ENCODE measurements around the gene OR4D10. TPM values are rescaled to one million over a fixed set of nuclear protein-coding genes. Genes with fewer than 3 reads are reported as not detected.

OR4D10 gene
- total and polyA plus RNA-seq, 2 of the 4 experiments (the other 2 are of a cell fraction), result not detected

DNA sequence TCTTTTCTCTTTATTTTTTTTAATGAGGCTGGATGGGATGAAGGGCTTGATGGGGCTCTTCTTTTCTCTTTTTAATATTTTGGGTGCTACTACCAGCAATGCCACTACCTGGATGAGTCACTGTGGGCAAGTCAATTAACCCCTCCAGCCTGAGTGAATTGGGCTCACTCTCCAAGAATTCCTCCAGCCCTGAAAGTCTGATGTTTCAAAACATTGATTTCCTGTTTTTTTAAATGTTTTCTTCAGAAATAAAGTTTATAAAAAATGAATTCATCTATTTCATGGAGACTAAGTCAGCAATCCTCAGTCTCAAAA lies 46.1 kb upstream of the OR4D10 start:
- H3K79me1 ChIP-seq (ENCODE audit: low read depth in 1 of 2, low read length in 2 of 2), result no peaks in the 10 kb centered on the region
- in situ Hi-C loops (cut with MboI; ENCODE audit: low sequenced_read_pairs), result no loop called here
- no peak overlapping the region for H2AK5ac ChIP-seq (ENCODE audit: low read depth, low read length)
- H3K56ac ChIP-seq (ENCODE audit: extremely low read depth, insufficient read depth, low read length), result no peak overlapping the region
- H2AK9ac ChIP-seq (replicated peaks; ENCODE audit: low read depth, low read length, poor library complexity), result no peak overlapping the region
- ChIA-PET POLR2A (ENCODE audit: unreplicated experiment) (no interaction called here), CTCF (no interaction called here)
- H3K27me3 ChIP-seq (ENCODE audit: control insufficient read depth, insufficient read depth, low read length), result peaks cover under 1% of the 10 kb centered on the region
- no peak overlapping the region for H3K4me2 ChIP-seq (ENCODE audit: low read depth, low read length)
- H3K14ac ChIP-seq (replicated peaks; ENCODE audit: low read depth, low read length), result no peak overlapping the region
- dilution Hi-C loops (cut with HindIII; ENCODE audit: low sequenced_read_pairs, unreplicated experiment), result no loop called here
- H4K20me1 ChIP-seq (ENCODE audit: insufficient read depth, low read length), result no peaks in the 10 kb centered on the region
- H2BK20ac ChIP-seq (ENCODE audit: low read depth, low read length), result no peak overlapping the region
- H4K8ac ChIP-seq (ENCODE audit: low read depth in 2 of 2, low read length in 2 of 2), result no peak overlapping the region
- intact Hi-C loops (cut with micrococcal nuclease), result no loop called here
- no TSS peak for BruUV-seq (replicated peaks)
- H4K5ac ChIP-seq (ENCODE audit: low read depth, low read length), result no peak overlapping the region
- ATAC-seq (ENCODE audit: low read depth), result no peak
- no peaks in the 10 kb centered on the region for H3K4me1 ChIP-seq (ENCODE audit: control insufficient read depth, insufficient read depth, low read length)
- no peak overlapping the region for H2BK15ac ChIP-seq (ENCODE audit: low read depth, low read length)
- no peak overlapping the region for H3K9ac ChIP-seq (ENCODE audit: low read depth, low read length)
- no peak overlapping the region for H3K23ac ChIP-seq (ENCODE audit: low read depth, low read length)
- no peak overlapping the region for H2BK5ac ChIP-seq (ENCODE audit: low read depth, low read length, poor library complexity, severe bottlenecking)
- no peak for DNase-seq
- no peak overlapping the region for H4K91ac ChIP-seq (ENCODE audit: insufficient read depth, low read depth, low read length)
- H3K9me1 ChIP-seq (ENCODE audit: insufficient read depth, low read length), result no peaks in the 10 kb centered on the region; the same call in 1 of the 2 replicates
- TF ChIP-seq ELK1 (IDR thresholded peaks at IDR 0.05; ENCODE audit: borderline replicate concordance, low read depth, low read length) (no peak), USF2 (IDR thresholded peaks at IDR 0.05; ENCODE audit: low read depth, low read length) (no peak)
- no peak overlapping the region for H3K27ac ChIP-seq (ENCODE audit: insufficient read depth, low read length)
- H3K4me3 ChIP-seq (ENCODE audit: insufficient read depth, low read depth, low read length), result no peak overlapping the region
- H3K36me3 ChIP-seq (ENCODE audit: control insufficient read depth, insufficient read depth, low read length), result no peaks in the 10 kb centered on the region
- no peaks in the 10 kb centered on the region for H3K9me3 ChIP-seq (ENCODE audit: control insufficient read depth, insufficient read depth, low read length)
- no peak overlapping the region for H2BK120ac ChIP-seq (ENCODE audit: low read depth, low read length)
- H3K4ac ChIP-seq (ENCODE audit: low read depth, low read length), result no peak overlapping the region
- no peak overlapping the region for H2AFZ ChIP-seq (replicated peaks; ENCODE audit: low read length, poor library complexity)
- no peak overlapping the region for H3K18ac ChIP-seq (ENCODE audit: low read depth, low read length)
